GM19324 (cell line): ENCODE data around the gene DIPK1C.

Experiments
- ATAC-seq: cut with Tn5 transposase; IDR thresholded peaks from one replicate; pipeline ENCODE4 v1.9.1; 2021; ENCODE audit warnings: mild to moderate bottlenecking, moderate library complexity; ENCODE audit not compliant: unreplicated experiment, low FRiP score

Gene DIPK1C

DNA sequence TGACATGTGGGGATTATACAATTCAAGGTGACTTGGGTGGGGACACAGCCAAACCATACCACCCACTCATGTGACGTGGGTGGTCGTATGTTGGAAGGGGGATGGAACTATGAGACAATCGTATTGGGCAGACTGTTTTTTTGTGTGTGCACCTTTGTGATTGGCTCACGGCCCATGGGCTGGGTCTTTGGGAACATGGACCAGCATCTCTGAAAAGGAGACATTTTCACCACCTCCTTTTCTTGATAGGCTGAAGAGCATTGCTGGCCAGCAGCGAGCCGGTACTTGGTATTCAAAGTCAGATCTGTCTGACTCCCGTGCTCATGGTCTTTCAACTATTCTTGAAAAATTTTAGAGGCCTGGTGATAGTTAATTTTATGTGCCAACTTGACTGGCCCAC, 62.1 kb downstream of the DIPK1C start:
- no peak for ATAC-seq

DNA sequence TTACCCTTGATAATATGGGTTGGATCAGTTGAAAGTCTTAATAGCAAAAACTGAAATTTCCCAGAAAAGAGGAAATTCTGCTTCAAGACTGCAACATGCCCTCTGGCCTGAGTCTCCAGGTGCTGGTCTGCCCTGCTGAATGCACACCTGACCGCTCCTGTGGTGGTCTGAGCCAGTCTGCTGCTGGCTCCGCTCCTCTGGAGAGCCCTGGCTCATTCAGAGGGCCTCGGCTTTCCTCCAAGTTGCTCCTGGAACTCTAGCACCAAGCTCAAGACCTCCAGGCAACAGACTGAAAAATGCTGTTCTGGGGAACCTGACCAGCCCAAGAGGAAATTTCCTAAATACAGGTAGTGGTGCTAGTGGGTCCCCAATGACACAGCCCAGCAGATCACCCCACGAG, 64.8 kb downstream of the DIPK1C start:
- ATAC-seq = no peak

DNA sequence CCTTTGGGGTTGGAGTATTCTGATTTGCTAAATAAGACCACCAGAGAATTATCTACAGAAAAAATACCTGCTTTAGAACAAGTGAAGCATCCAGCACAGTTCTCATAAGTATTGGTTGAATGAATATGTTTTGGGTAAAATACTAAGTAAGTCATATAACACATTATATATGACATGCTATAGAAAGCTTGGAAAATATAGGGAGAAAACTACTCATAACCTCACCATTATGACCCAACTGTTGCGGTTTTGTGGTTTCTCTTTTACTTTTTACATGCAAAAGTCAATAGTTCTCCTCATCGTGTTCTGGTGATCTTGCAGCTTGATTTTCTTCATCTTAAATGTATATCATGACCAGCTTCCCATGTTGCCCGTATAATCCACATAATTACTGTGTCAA, 66.2 kb downstream of the DIPK1C start:
- no peak for ATAC-seq

GRCh38 chr18:74389991-74390390, 67.1 kb downstream of the DIPK1C start:
- ATAC-seq = no peak

- no peak for ATAC-seq
Measured at GRCh38 chr18:74389171-74389927, 67.8 kb downstream of the DIPK1C start.

DNA sequence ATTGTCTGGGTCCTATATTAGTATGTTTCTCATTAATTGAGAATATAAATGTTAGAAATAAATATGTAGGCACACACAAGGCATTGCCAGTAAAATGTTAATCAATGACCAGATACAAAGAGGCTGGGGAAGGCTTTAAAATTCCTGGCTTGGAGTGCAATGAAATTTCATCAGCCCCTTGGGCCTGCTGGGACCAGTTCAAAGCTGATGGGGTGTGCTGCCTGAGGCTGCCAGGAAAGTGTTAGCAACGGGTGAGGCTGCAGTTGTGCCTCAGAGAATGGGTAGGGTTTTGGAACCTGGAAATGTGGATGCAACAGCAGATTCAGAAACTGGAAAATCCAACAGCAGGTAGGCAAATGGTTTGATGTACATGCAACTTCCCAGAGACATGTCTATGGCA, 68.9 kb downstream of the DIPK1C start:
- no peak for ATAC-seq

DNA sequence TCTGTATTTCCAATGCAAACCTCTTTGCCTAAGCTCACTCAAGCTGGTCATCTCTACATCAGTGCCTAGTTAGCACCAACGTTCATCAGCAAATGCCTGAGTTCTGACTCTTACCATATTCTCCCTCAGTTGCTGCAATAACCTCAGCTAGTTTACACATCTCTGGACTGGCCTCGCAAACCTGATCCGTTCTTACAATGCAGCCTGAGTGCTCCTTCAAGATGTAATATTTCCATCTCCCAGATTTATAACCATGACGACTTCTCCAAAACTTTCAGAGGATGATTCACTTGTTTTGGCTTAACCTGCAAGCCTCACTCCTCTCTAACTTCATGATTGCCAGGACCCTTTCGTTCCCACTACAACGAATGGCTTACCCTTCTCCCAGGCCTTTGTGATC, 69.7 kb downstream of the DIPK1C start:
- ATAC-seq = no peak
